Ureter (tissue), 1 donor: ENCODE measurements around the gene TNFAIP8. TPM values are rescaled to one million over a fixed set of nuclear protein-coding genes. Genes with fewer than 3 reads are reported as not detected.
"Not testable (repeated sequence)": the region's sequence is repeated elsewhere in the genome, so short reads cannot be mapped to it uniquely, and the experiment has no call there.

Experiments
- DNase-seq: peaks from one replicate; pipeline ENCODE4 v3.0.0-alpha.2; 2020; ENCODE audit warnings: low spot score
- total RNA-seq: library from RNA; stranded (reverse); gene quantifications from one replicate; pipeline ENCODE4 v1.2.4, GENCODE V29; 2023
- donor health status: DM: yes; HTN: yes; CAD: no.

TNFAIP8 gene
- total RNA-seq, 1 donor from 2014 or later: 25.3 TPM

DNA sequence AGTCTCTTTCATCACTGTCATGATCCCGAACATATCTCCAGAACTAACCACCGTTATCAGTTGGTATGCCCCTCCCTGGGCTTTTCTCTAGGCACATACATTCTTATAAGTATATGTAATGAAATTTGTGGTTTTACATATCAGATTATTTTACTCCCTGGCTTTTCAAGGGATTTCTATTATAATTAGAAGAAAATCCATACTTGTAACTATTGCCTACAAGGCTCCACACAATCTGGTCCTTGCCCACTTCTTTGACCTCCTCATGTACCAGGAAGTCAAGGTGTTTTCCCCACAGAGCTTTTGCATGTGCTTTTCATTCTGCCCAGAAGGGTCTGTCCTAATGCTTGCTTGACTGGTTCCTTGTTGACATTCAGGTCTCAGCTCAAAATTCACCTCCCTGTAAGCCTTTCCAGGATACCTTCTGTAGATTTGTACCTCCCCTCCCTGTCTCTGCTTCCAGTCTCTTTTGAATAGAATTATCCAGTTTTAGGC lies 62.8 kb downstream of the TNFAIP8 start:
- no peak for DNase-seq

GRCh38 chr5:119420169-119420568 lies 64.3 kb downstream of the TNFAIP8 start:
- peak; percentile 54 for DNase-seq

DNA sequence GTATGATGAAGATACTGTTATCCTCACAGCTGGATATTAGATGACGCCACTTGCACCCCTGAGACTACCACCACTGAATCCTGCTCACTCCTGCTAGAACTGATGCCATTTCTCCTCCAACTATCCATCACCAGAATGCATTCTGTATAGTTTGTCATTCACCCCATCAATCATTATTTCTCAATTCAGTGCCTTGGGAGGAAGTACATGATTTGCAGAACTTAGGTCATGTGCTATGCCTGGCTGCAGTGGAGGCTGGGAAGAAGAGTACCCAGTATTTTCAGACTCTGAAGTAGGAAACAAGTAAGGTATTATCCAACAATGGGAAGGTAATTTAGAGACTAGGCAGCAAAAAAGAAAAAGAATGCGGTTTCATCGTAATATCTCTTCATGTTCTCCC lies 70.2 kb downstream of the TNFAIP8 start:
- no peak for DNase-seq

- DNase-seq: no peak
These were observed 71.2 kb downstream of the TNFAIP8 start for GRCh38 chr5:119427060-119427459.

DNA sequence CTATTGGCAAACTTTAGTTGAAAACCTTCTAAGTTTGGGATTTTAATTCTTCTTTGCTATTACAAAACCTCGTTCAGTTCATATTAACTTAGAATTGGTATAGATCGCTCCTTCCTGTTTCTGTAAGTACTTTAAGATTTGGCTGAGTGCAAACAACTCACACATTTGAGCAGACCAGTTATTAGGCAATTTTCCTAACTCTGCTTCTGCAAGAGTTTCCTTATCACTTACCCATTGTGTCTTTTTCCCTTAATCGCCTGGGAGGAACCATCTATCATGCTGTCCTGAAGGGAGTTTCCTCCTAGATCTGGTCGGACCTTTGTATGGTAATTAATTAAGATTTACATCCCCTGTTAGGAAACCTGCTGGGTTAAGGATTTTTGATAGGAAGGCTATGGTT lies 71.8 kb downstream of the TNFAIP8 start:
- DNase-seq: not testable (repeated sequence)

- DNase-seq: not testable (repeated sequence)
These were observed 72.3 kb downstream of the TNFAIP8 start for GRCh38 chr5:119428166-119428565.

- not testable (repeated sequence) for DNase-seq
These were observed 72.8 kb downstream of the TNFAIP8 start for GRCh38 chr5:119428574-119428973.

DNA sequence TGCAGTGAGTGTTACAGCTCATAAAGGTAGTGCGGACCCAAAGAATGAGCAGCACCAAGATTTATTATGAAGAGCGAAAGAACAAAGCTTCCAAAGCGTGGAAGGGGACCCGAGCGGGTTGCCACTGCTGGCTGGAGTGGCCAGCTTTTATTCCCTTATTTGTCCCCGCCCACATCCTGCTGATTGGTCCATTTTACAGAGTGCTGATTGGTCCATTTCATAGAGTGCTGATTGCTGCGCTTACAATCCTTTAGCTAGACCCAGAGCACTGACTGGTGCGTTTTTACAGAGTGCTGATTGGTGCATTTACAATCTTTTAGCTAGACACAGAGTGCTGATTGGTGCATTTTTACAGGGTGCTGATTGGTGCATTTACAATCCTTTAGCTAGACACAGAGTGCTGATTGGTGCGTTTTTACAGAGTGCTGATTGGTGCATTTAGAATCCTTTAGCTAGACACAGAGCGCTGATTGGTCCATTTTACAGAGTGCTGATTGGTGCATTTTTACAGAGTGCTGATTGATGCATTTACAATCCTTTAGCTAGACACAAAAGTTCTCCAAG lies 76.9 kb downstream of the TNFAIP8 start:
- DNase-seq: not testable (repeated sequence)

DNA sequence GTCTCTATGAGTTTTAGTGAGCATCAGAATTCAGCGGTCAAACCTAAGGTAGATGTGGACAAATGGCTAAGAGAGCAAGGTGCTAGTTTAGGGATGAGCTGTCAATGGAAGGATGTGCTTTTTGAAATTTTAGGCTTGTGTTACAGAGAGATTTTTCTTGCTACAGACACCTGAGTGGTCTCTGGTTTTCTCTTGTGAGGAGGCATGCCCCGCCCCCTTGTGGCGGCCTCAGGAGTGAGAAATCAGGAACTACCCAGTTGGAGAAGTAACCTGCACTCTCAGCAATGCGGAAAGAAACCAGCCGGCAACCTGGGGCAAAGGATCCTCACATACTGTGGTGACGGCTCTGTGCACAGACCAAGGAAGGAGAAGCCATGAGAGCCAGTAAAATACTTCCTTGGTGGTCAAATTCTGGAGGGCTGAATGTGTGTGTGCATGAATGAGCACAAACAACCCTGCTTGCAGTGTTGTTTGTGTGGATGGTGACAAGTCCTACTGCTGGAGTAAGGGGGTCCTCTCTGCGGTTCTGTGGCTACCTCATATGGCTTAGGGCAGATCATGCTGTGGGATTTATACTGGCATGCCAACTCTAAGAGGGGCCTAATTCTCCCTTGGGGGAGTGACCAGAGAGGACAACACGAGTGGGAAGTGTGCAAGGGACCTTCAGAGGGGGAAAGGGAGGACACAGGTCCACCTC lies 79.8 kb downstream of the TNFAIP8 start:
- DNase-seq: peak; percentile 87

DNA sequence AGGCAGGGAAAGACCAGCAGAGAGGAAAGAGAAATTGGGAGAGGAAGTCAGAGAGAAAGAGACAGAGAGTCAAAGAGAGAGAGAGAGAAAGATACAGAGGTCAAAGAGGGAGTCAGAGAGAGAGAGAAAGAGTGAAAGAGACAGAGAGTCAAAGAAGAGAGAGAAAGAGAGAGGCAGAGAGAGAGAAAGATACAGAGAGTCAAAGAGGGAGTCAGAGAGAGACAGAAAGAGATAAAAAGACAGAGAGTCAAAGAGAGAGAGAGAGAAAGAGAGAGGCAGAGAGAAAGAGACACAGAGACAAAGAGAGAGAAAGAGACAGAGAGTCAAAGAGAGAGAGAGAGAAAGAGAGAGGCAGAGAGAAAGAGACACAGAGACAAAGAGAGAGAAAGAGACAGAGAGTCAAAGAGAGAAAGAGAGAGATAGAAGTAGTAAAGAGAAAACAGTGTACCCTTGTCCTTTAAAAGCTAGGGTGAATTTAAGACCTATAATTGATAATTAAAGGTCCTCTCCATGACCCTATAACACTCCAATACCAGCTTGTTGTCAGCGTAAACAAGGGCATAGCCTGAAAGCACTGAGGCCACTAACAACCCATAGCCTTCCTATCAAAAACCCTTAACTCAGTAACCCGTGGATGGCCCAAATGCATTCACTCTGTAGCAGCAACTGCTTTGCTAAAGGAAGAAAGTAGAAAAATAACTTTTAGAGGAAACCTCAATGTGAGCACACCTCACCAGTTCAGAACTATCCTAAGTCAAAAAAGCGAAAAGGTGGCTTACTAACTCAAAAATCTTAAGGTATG lies 82.2 kb downstream of the TNFAIP8 start:
- DNase-seq: not testable (repeated sequence)

DNA sequence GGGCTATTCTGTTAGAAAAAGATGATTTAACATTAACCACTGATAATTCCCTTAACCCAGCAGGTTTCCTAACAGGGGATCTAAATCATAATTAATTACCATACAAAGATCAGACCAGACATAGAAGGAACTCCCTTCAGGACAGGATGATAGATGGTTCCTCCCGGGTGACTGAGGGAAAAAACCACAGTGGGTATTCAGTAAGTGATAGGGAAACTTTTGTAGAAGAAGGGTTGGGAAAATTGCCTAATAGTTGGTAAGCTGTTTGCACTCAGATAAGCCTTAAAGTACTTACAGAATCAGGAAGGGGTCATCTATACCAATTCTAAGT lies 82.7 kb downstream of the TNFAIP8 start:
- DNase-seq: not testable (repeated sequence)

DNA sequence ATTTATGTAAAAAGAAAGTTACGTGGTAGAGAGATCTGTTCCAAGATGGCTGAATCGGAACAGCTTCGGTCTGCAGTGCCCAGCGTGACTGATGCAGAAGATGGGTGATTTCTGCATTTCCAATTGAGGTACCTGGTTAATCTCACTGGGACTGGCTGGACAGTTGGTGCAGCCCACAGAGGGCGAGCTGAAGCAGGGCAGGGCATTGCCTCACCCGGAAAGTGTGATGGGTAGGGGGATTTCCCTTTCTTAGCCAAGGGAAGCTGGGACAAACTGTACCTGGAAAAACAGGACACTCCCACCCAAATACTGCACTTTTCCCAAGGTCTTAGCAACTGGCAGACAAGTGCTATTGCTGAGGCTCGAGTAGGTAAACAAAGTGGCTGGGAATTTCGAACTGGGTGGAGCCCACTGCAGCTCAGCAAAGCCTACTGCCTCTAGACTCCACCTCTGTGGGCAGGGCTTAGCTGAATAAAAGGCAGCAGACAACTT lies 83.4 kb downstream of the TNFAIP8 start:
- DNase-seq: no peak

- not testable (repeated sequence) for DNase-seq
These were observed 83.8 kb downstream of the TNFAIP8 start for GRCh38 chr5:119439632-119440031.

GRCh38 chr5:119444643-119445042 lies 88.8 kb downstream of the TNFAIP8 start:
- DNase-seq: not testable (repeated sequence)

DNA sequence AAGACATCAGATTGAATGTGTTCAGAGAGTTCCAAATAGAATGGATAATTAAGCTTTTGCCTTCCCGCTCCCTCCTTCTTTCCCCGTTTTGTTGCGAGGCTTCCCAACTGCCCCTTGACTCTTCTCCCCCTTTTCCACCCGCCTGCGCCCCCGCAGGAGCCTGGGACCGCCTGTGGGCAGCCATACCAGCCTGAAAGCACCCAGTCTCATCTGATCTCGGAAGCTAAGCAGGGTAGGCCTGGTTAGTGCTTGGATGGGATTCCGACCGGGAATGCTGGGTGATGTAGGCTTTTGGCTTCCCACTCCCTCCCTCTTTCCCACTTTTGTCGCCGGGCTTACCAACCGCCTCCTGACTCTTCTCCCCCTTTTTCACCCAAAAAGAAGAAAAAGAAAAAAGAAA lies 89.7 kb downstream of the TNFAIP8 start:
- no peak for DNase-seq

Other genes with a start within 250 kb of the TNFAIP8 start
- 438 TPM for gene HSD17B4, start 96.5 kb downstream of the TNFAIP8 start, total RNA-seq